Measurements from ENCODE around the gene TNFAIP2. TPM values are rescaled to one million over a fixed set of nuclear protein-coding genes. Genes with fewer than 3 reads are reported as not detected.
"Not testable (repeated sequence)": the region's sequence is repeated elsewhere in the genome, so short reads cannot be mapped to it uniquely, and the experiment has no call there.

The TNFAIP2 gene
- total RNA-seq, 1 donor, result 50.6 TPM

- no peak for DNase-seq (ENCODE audit: low read depth in 2 of 3, low spot score in 2 of 3)
Observed at GRCh38 chr14:103149351-103150237, 26.3 kb downstream of the TNFAIP2 start.

- no peak for DNase-seq (ENCODE audit: low read depth in 2 of 3, low spot score in 2 of 3)
Observed at GRCh38 chr14:103151270-103151945, 28.1 kb downstream of the TNFAIP2 start.

- no peak for DNase-seq (ENCODE audit: low read depth in 2 of 3, low spot score in 2 of 3)
Observed at GRCh38 chr14:103155010-103155409, 31.7 kb downstream of the TNFAIP2 start.

GRCh38 chr14:103155416-103155815, 32.2 kb downstream of the TNFAIP2 start:
- DNase-seq (ENCODE audit: low read depth in 2 of 3, low spot score in 2 of 3), result not testable (repeated sequence)

GRCh38 chr14:103155826-103156394, 32.6 kb downstream of the TNFAIP2 start:
- no peak for DNase-seq (ENCODE audit: low read depth in 2 of 3, low spot score in 2 of 3)

GRCh38 chr14:103156651-103157378, 33.6 kb downstream of the TNFAIP2 start:
- DNase-seq (ENCODE audit: low read depth in 2 of 3, low spot score in 2 of 3), result no peak

- no peak for DNase-seq (ENCODE audit: low read depth in 2 of 3, low spot score in 2 of 3)
Observed at GRCh38 chr14:103157969-103158368, 34.7 kb downstream of the TNFAIP2 start.

- DNase-seq (ENCODE audit: low read depth in 2 of 3, low spot score in 2 of 3), result no peak
Observed at GRCh38 chr14:103158688-103159087, 35.4 kb downstream of the TNFAIP2 start.

- DNase-seq (ENCODE audit: low read depth in 2 of 3, low spot score in 2 of 3), result no peak
Observed at GRCh38 chr14:103160321-103161053, 37.2 kb downstream of the TNFAIP2 start.

DNA sequence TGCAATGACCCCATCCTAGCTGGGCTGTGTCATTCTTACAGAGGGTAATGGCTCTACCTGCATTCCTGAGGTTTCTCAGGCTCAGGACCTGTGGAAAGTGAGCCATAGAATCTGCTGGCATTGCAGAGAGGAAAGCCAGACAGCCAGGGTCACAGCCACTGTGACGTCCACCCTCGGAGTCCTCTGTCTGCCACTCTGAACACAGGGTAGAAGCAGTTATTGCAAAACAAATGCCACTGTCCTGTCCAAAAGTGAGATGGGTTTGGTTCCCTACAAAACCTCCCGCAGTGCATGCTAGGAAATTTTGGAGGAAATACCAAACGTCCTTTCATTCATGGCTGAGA, 37.8 kb downstream of the TNFAIP2 start:
- DNase-seq (ENCODE audit: low read depth in 2 of 3, low spot score in 2 of 3), result no peak

DNA sequence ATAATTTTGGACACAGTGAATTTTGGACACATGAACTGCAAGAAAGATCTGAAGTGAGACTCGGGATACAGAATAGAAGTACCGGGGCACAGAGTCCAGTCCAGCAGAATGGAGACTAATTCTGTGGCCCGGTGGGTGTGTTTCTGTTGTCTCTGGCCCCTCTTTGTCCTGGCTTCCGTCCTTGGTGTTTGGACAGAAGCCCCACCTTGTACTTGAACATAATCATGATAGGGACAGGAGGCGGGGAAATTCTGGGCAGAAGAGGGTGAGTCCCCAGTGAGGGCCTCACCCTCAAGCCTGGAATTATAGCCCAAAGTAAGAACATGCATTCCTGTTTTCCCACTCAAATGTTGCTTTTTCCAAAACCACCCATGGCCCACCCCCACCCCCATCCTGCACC, 39.9 kb downstream of the TNFAIP2 start:
- DNase-seq (ENCODE audit: low read depth in 2 of 3, low spot score in 2 of 3), result no peak

GRCh38 chr14:103164006-103164405, 40.7 kb downstream of the TNFAIP2 start:
- no peak for DNase-seq (ENCODE audit: low read depth in 2 of 3, low spot score in 2 of 3)

- DNase-seq (ENCODE audit: low read depth in 2 of 3, low spot score in 2 of 3), result no peak
Observed at GRCh38 chr14:103164779-103165178, 41.5 kb downstream of the TNFAIP2 start.

- DNase-seq (ENCODE audit: low read depth in 2 of 3, low spot score in 2 of 3), result no peak
Observed at GRCh38 chr14:103165323-103165722, 42.1 kb downstream of the TNFAIP2 start.

- no peak for DNase-seq (ENCODE audit: low read depth in 2 of 3, low spot score in 2 of 3)
Observed at GRCh38 chr14:103169954-103170353, 46.7 kb downstream of the TNFAIP2 start.

DNA sequence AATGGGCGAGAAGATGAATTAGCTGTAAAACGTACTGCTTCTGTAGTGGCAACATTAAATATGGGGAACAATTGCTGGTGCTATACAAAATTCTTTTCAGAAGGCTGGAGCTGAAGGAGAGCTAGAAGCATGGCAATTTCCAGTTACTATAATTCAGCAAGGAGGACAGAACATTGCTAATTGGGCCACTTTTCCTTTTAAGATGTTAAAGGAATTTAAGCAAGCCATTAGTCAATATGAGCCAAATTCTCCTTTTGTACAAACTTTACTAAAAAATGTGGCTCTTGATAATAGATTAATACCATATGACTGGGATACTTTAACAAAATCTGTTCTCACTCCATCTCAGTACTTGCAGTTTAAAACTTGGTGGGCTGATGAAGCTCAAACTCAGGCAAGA, 47.9 kb downstream of the TNFAIP2 start:
- DNase-seq (ENCODE audit: low read depth in 2 of 3, low spot score in 2 of 3), result not testable (repeated sequence)

DNA sequence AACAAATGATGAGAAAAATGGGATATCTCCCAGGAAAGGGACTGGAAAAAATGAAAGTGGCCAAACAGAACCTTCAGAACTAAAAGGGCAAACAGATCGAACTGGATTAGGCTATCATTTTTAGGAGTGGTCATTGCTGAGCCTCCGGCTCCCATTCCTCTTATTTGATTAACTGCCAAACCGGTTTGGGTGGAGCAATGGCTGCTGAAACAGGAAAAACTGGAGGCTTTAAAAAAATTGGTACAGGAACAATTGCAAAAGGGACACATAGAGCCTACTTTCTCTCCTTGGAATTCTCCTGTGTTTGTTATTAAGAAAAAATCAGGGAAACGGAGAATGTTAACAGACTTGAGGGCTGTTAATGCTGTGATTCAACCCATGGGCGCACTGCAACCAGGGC, 49.7 kb downstream of the TNFAIP2 start:
- no peak for DNase-seq (ENCODE audit: low read depth in 2 of 3, low spot score in 2 of 3)

- not testable (repeated sequence) for DNase-seq (ENCODE audit: low read depth in 2 of 3, low spot score in 2 of 3)
Observed at GRCh38 chr14:103173887-103174286, 50.6 kb downstream of the TNFAIP2 start.

GRCh38 chr14:103176176-103176575, 52.9 kb downstream of the TNFAIP2 start:
- DNase-seq (ENCODE audit: low read depth in 2 of 3, low spot score in 2 of 3), result not testable (repeated sequence)

GRCh38 chr14:103177376-103177775, 54.1 kb downstream of the TNFAIP2 start:
- no peak for DNase-seq (ENCODE audit: low read depth in 2 of 3, low spot score in 2 of 3)
